ENCODE results near the gene ETV7. TPM values are rescaled to one million over a fixed set of nuclear protein-coding genes. Genes with fewer than 3 reads are reported as not detected.

The ETV7 gene
- total and polyA plus RNA-seq, 2 experiments from 2014 or later, result 0.47 to 1.2 TPM

GRCh38 chr6:36339146-36339545, 48.3 kb downstream of the ETV7 start:
- Histone ChIP-seq H3K9me2 (ENCODE audit: insufficient read depth) (no peaks in the 10 kb centered on the region), H2AFZ (no peak overlapping the region; the same call in 1 of the 2 replicates), H3K27me3 (ENCODE audit: insufficient read depth) (peaks cover 10% of the 10 kb centered on the region), H3K4me1 (ENCODE audit: insufficient read depth) (no peaks in the 10 kb centered on the region), H3K4me3 (no peak overlapping the region), H3F3A (replicated peaks; ENCODE audit: low read depth) (0 out of 2 replicates have a peak, but pooled peaks cover 5% of the 10 kb centered on the region), H3K79me2 (replicated peaks; ENCODE audit: insufficient read depth) (no peaks in the 10 kb centered on the region), H4K20me1 (replicated peaks; ENCODE audit: insufficient read depth) (no peaks in the 10 kb centered on the region), H3K4me2 (no peak overlapping the region), H3K27ac (ENCODE audit: low read depth) (no peak overlapping the region), H3K36me3 (ENCODE audit: insufficient read depth) (no peaks in the 10 kb centered on the region)
- ATAC-seq (no peak), DNase-seq (ENCODE audit: low spot score) (no peak)
- no peaks in the 10 kb centered on the region for H3K36me3 Mint-ChIP-seq (ENCODE audit: low read depth)
- no peaks in the 10 kb centered on the region for H3K9me3 Mint-ChIP-seq
- H3K27ac Mint-ChIP-seq, result no peak overlapping the region
- TF ChIP-seq ETS1 (IDR thresholded peaks at IDR 0.05), result no peak
- TF ChIP-seq EZH2phosphoT487 (IDR thresholded peaks at IDR 0.05; ENCODE audit: unreplicated experiment), result no peak
- no peak for TF ChIP-seq CREB1 (CRISPR knock-in tag; IDR thresholded peaks at IDR 0.05; ENCODE audit: low read depth)
- no peak for TF ChIP-seq POLR2AphosphoS5 (IDR thresholded peaks at IDR 0.05; ENCODE audit: low read depth)
- TF ChIP-seq ZNF114 (CRISPR knock-in tag; IDR thresholded peaks at IDR 0.05), result no peak
- TF ChIP-seq CTCF (conservative IDR thresholded peaks at IDR 0.05; ENCODE audit: low read depth in 2 of 2), result no peak
- TF ChIP-seq REST (IDR thresholded peaks at IDR 0.05; ENCODE audit: unreplicated experiment), result no peak
- TF ChIP-seq EZH2 (IDR thresholded peaks at IDR 0.05; ENCODE audit: low read depth, unreplicated experiment), result no peak
- TF ChIP-seq STAT1 (IDR thresholded peaks at IDR 0.05; ENCODE audit: unreplicated experiment), result no peak
- TF ChIP-seq ZNF331 (CRISPR knock-in tag; IDR thresholded peaks at IDR 0.05; ENCODE audit: low read depth), result no peak
- no peak for TF ChIP-seq NANOG (IDR thresholded peaks at IDR 0.05; ENCODE audit: borderline replicate concordance)
- no peak for TF ChIP-seq JUNB (IDR thresholded peaks at IDR 0.05; ENCODE audit: unreplicated experiment)
- no peak for TF ChIP-seq ZNF462 (CRISPR knock-in tag; IDR thresholded peaks at IDR 0.05)
- no peak overlapping the region for H3K4me3 Mint-ChIP-seq
- H3K27me3 Mint-ChIP-seq (ENCODE audit: insufficient read depth, low read depth, poor library complexity), result peaks cover 15% of the 10 kb centered on the region
- H3K4me1 Mint-ChIP-seq, result peaks cover 15% of the 10 kb centered on the region
